ENCODE data around the gene CLEC4F. TPM values are rescaled to one million over a fixed set of nuclear protein-coding genes. Genes with fewer than 3 reads are reported as not detected.

Gene CLEC4F
- total and polyA plus RNA-seq, 2 donors (not counting 3 experiments of a cell fraction or from before 2014, with no cell fraction given) = not detected

- DNase-seq (ENCODE audit: low read depth, low spot score) (no peak), FAIRE-seq (no peak)
- ChIA-PET POLR2A (no interaction called here), CTCF (no interaction called here)
- Histone ChIP-seq H3K9me1 (replicated peaks; ENCODE audit: control insufficient read depth, extremely low read depth, insufficient read depth, low read length) (no peaks in the 10 kb centered on the region), H3K27ac (ENCODE audit: insufficient read depth, low read depth, low read length) (no peak overlapping the region), H3K4me1 (ENCODE audit: control insufficient read depth, extremely low read depth, insufficient read depth, low read length) (no peaks in the 10 kb centered on the region), H3K4me3 (replicated peaks in 1 of 3; ENCODE audit: insufficient read depth in 1 of 3, low read depth in 1 of 3, low read length in 3 of 3) (no peak overlapping the region), H3K79me2 (ENCODE audit: control insufficient read depth, insufficient read depth, low read length) (no peaks in the 10 kb centered on the region), H3K9me3 (replicated peaks; ENCODE audit: control insufficient read depth, insufficient read depth, low read length) (no peaks in the 10 kb centered on the region), H2AFZ (ENCODE audit: low read depth, low read length) (no peak overlapping the region), H4K20me1 (replicated peaks; ENCODE audit: control insufficient read depth, extremely low read depth, insufficient read depth, low read length) (no peaks in the 10 kb centered on the region), H3K4me2 (ENCODE audit: insufficient read depth, low read length) (no peak overlapping the region), H3K27me3 (ENCODE audit: control insufficient read depth in 2 of 2, insufficient read depth in 2 of 2, low read length in 2 of 2) (peaks cover 10 to 14% of the 10 kb centered on the region in 2 experiments), H3K9ac (replicated peaks; ENCODE audit: extremely low read depth, insufficient read depth, low read length) (no peak overlapping the region), H3K36me3 (ENCODE audit: control insufficient read depth in 2 of 2, extremely low read depth in 1 of 2, insufficient read depth in 2 of 2, low read length in 2 of 2) (no peaks in the 10 kb centered on the region)
- dilution Hi-C loops (cut with MboI; ENCODE audit: extremely low pct_ligation_motif_present, low sequenced_read_pairs) (no loop called here), intact Hi-C loops (cut with micrococcal nuclease) (no loop called here)
- TF ChIP-seq POLR2AphosphoS5 (IDR thresholded peaks at IDR 0.05; ENCODE audit: insufficient read depth, low read depth, low read length) (no peak), FOS (IDR thresholded peaks at IDR 0.05; ENCODE audit: borderline replicate concordance, insufficient read depth, low read length) (no peak), MAX (IDR thresholded peaks at IDR 0.05; ENCODE audit: insufficient read depth, insufficient read length) (no peak), EZH2 (IDR thresholded peaks at IDR 0.05; ENCODE audit: borderline replicate concordance, low read depth, low read length, severe bottlenecking) (no peak), MYC (IDR thresholded peaks at IDR 0.05; ENCODE audit: low read depth, low read length) (no peak), GATA2 (IDR thresholded peaks at IDR 0.05; ENCODE audit: insufficient read depth, insufficient read length, low read depth, low read length) (no peak), JUN (IDR thresholded peaks at IDR 0.05; ENCODE audit: borderline replicate concordance, insufficient read depth, insufficient read length, low read depth) (no peak), POLR2A (IDR thresholded peaks at IDR 0.05; ENCODE audit: low read depth, low read length) (no peak), CTCF (IDR thresholded peaks at IDR 0.05; ENCODE audit: extremely low read depth in 1 of 2, insufficient read depth in 1 of 2, low read depth in 1 of 2, low read length in 2 of 2) (no peak)
- BruUV-seq (replicated peaks) = no TSS peak
Observed at GRCh38 chr2:70817284-70817954, 3.0 kb downstream of the CLEC4F start.
